Gastroesophageal sphincter (tissue), 4 donors: ENCODE results near the gene ENOX1. TPM values are rescaled to one million over a fixed set of nuclear protein-coding genes. Genes with fewer than 3 reads are reported as not detected.

Experiments
- ATAC-seq: fragments of 150-250 bp; one replicate; pipeline ENCODE4 v1.9.1; 2016; ENCODE audit warnings: mild to moderate bottlenecking, moderate library complexity
- H3K27ac ChIP-seq, 4 donors: fragments of 200-600 bp; sonication (generic) in 3 of 4; 1 replicate in 3 of 4; 2 replicates in 1 of 4; pipeline ENCODE4 v1.5.1; 2016 to 2019
- H3K27me3 ChIP-seq: fragments of 200-600 bp; sonication (generic); one replicate; pipeline ENCODE4 v1.5.1; 2019
- H3K36me3 ChIP-seq, 2 donors: fragments of 200-600 bp; sonication (generic); one replicate each; pipeline ENCODE4 v1.5.1; 2019; ENCODE audit warnings: control low read depth in 1 of 2
- H3K4me1 ChIP-seq, 3 donors: fragments of 200-600 bp; sonication (generic); 1 replicate in 2 of 3; 2 replicates in 1 of 3; pipeline ENCODE4 v1.5.1; 2016 to 2019; ENCODE audit warnings: control low read depth in 2 of 3
- H3K4me3 ChIP-seq, 2 donors: fragments of 200-600 bp; sonication (generic); one replicate each; pipeline ENCODE4 v1.5.1; 2019; ENCODE audit warnings: mild to moderate bottlenecking in 1 of 2, moderate library complexity in 1 of 2
- H3K9me3 ChIP-seq, 3 donors: fragments of 200-600 bp; sonication (generic); one replicate each; pipeline ENCODE4 v1.5.1; 2017 to 2019; ENCODE audit warnings: control low read depth in 2 of 3
- EP300 ChIP-seq: sonication (generic); formaldehyde crosslinking; IDR thresholded peaks from one replicate; pipeline ENCODE4 v1.6.1; 2017; ENCODE audit warnings: antibody characterized with exemption, mild to moderate bottlenecking
- POLR2A ChIP-seq, 2 donors: fragments of 450-650 bp; IDR thresholded peaks; one replicate each; pipeline ENCODE4 v1.6.1; 2017; ENCODE audit warnings: antibody characterized with exemption in 2 of 2, mild to moderate bottlenecking in 2 of 2, moderate library complexity in 1 of 2
- POLR2AphosphoS5 ChIP-seq: sonication (generic); formaldehyde crosslinking; IDR thresholded peaks from one replicate; pipeline ENCODE4 v1.6.1; 2017; ENCODE audit warnings: antibody characterized with exemption
- WGBS, 2 donors: methylation state at CpG; one replicate each; pipeline ENCODE4 v1.1.5; 2018; ENCODE audit warnings: low coverage in 1 of 2; 5-methylcytosine and 5-hydroxymethylcytosine counted together
- total RNA-seq, 4 donors: library from RNA; depleted of rRNA; stranded (reverse); fragments of >200 nt; gene quantifications; one replicate each; pipeline ENCODE4 v1.1.0, GENCODE V29; 2016
- TF ChIP-seq, protein P1 (sequence below), 4 experiments: fragments of 200-600 bp in 2 of 4; fragments of 450-650 bp in 2 of 4; sonication (generic) in 1 of 4; IDR thresholded peaks; one replicate each; pipeline ENCODE4 v1.5.1; 2017 to 2019; ENCODE audit warnings: antibody characterized with exemption in 4 of 4, mild to moderate bottlenecking in 2 of 4, moderate library complexity in 2 of 4

Gene ENOX1
- total RNA-seq, 4 donors from 2014 or later = 1.8 to 11.6 (median 9.4) TPM

DNA sequence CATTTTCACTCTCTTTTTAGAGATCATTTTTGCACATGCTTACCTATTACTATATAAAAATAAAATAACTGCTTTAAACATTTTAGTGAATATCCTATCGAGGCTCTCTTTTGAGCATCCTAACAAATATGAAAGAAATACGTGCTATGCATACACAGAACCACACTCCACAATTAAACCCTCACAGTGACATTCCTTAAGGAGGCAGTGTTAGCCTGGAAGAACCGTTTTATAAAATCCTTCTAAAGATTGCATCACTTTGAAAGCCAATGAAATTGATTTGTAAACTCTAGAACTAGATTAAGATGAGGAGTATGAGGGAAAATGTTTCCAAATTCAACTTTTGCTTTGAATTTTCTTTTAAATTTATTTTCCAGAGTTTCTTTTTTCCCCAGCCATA lies 11.1 kb upstream of the ENOX1 start:
- whole genome bisulfite sequencing, 2 donors = 49 to 77% methylated on average over 2 to 3 of the region's 3 CpGs
- no peak overlapping the region for H3K4me3 ChIP-seq
- no peak for ATAC-seq
- no peak overlapping the region for H3K27ac ChIP-seq
- H3K4me1 ChIP-seq = no peaks in the 10 kb centered on the region
- no peaks in the 10 kb centered on the region for H3K27me3 ChIP-seq
- TF ChIP-seq, protein P1, sequence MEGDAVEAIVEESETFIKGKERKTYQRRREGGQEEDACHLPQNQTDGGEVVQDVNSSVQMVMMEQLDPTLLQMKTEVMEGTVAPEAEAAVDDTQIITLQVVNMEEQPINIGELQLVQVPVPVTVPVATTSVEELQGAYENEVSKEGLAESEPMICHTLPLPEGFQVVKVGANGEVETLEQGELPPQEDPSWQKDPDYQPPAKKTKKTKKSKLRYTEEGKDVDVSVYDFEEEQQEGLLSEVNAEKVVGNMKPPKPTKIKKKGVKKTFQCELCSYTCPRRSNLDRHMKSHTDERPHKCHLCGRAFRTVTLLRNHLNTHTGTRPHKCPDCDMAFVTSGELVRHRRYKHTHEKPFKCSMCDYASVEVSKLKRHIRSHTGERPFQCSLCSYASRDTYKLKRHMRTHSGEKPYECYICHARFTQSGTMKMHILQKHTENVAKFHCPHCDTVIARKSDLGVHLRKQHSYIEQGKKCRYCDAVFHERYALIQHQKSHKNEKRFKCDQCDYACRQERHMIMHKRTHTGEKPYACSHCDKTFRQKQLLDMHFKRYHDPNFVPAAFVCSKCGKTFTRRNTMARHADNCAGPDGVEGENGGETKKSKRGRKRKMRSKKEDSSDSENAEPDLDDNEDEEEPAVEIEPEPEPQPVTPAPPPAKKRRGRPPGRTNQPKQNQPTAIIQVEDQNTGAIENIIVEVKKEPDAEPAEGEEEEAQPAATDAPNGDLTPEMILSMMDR (IDR thresholded peaks at IDR 0.05) = no peak
- TF ChIP-seq EP300 (no peak), POLR2A (IDR thresholded peaks at IDR 0.05) (no peak), POLR2AphosphoS5 (no peak)
- H3K9me3 ChIP-seq = no peaks in the 10 kb centered on the region
- H3K36me3 ChIP-seq = no peaks in the 10 kb centered on the region

DNA sequence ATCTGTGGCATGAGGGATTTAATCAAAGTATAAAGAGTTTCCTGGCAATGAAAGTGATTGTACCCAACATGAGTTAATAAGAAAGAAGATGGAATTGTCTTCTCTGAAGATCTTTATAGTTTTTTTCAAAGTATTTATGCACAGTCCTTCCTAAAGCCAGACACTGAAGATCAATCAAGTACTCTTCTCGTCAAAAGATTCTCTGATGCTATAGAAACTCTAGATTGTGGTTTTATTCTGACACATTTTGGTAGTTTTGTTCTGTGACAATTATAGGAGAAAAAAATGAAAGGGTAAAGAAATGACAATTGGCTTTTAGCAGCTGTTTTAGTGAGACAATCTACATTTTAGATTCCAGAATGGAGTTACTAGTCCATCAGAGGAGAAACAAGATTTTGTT lies 10.4 kb upstream of the ENOX1 start:
- WGBS, 2 donors = 100% methylated on average over 1 of the region's 1 CpG
- ATAC-seq = no peak
- Histone ChIP-seq H3K27ac (no peak overlapping the region), H3K9me3 (no peaks in the 10 kb centered on the region), H3K36me3 (no peaks in the 10 kb centered on the region), H3K4me1 (no peaks in the 10 kb centered on the region), H3K27me3 (no peaks in the 10 kb centered on the region), H3K4me3 (no peak overlapping the region)
- TF ChIP-seq POLR2AphosphoS5 = no peak
- TF ChIP-seq, protein P1 (IDR thresholded peaks at IDR 0.05) = no peak
- TF ChIP-seq POLR2A (IDR thresholded peaks at IDR 0.05) = no peak
- TF ChIP-seq EP300 = no peak

DNA sequence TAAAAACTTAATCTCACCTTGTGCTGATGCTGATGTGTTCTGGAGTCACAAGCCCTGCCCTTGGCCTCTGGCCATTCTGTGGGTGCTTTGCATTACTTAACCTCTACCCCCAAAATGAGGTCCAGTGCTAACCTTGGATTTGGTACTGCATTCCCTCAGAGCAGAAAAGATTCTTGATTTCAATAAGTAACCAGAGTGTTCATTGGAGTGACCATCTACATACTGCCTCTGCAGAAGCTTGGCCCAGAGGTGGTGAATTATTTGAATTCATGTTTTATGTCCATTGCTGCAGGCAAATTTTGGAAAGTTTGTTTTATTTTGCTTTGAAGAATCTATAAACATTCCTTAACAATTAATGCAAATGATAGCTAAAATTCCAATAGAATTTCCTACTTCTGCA lies 7.6 kb upstream of the ENOX1 start:
- ATAC-seq = no peak
- H3K27ac ChIP-seq = no peak overlapping the region
- H3K9me3 ChIP-seq = no peaks in the 10 kb centered on the region
- no peak for TF ChIP-seq EP300
- no peaks in the 10 kb centered on the region for H3K27me3 ChIP-seq
- H3K4me3 ChIP-seq = no peak overlapping the region
- H3K4me1 ChIP-seq = no peaks in the 10 kb centered on the region
- no peaks in the 10 kb centered on the region for H3K36me3 ChIP-seq

DNA sequence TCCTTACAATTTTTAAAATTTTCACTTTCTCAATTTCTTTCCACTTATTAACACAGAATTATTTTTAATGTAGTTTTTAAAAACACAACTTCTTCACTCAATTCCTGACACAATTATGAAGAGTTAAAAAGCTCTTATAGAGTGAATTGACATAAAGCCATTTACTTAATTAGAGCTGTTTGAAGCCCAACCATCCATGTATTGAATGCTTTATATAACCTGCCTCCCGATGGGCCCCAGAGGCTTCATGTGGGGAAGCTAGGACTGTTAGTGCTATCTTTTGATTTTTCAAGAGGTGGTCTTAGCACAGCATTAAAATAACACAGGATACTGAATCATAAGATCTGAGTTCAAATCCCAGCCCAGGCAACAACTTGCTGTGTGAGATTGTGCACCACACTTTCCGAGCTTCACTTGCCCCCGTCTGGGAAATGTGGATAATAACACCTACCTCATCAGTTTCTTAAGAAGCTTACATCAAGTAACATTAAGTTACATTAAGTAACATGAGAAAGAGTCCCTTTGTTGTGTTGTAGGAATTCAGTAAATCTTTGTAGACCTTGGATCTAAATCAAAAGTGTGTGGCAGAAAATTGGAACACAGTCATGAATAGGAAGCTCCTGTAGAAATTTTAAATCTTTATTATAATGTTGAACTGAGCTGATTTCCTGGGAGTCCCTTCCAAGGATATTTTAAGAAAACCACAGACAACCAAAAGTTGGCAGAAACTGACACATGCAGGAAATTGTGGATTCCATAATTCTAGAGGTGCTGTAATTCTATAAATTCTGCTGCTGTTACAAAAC lies 5.5 kb upstream of the ENOX1 start:
- WGBS, 2 donors = 40 to 72% methylated on average over 1 to 3 of the region's 3 CpGs
- Histone ChIP-seq H3K27ac (no peak overlapping the region), H3K27me3 (no peaks in the 10 kb centered on the region), H3K4me3 (no peak overlapping the region), H3K9me3 (no peaks in the 10 kb centered on the region), H3K36me3 (no peaks in the 10 kb centered on the region), H3K4me1 (peaks cover 3 to 11% (median 3%) of the 10 kb centered on the region in 3 donors)
- TF ChIP-seq POLR2AphosphoS5 = no peak
- TF ChIP-seq EP300 = no peak
- TF ChIP-seq, protein P1 (IDR thresholded peaks at IDR 0.05) = no peak
- no peak for TF ChIP-seq POLR2A (IDR thresholded peaks at IDR 0.05)
- ATAC-seq = no peak

DNA sequence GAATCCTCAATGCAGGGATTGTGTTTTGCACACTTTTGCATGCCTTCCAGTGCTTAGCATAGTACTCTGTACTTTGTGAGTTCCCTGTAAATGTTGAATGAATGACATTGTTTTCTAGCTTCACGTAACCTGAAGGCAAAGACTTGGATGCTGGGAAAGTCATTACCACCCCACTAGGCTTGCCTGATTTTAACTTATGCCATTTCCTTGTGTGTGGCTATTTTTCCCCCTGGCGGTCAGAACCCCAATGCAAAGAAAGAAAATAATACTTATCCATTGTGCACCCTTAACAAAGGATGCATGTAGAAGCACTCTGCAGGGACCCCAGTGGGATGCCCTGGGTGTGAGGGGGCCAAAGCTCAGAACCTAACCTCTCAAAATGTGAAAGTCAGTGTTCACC lies 1.2 kb upstream of the ENOX1 start:
- H3K9me3 ChIP-seq = no peaks in the 10 kb centered on the region
- H3K4me1 ChIP-seq = peaks cover 3 to 49% (median 3%) of the 10 kb centered on the region in 3 donors
- no peaks in the 10 kb centered on the region for H3K27me3 ChIP-seq
- no peak for ATAC-seq
- H3K36me3 ChIP-seq = no peaks in the 10 kb centered on the region
- no peak for TF ChIP-seq EP300
- TF ChIP-seq, protein P1 (IDR thresholded peaks at IDR 0.05) = peak; percentile 47 to 52 (median 48)
- peak overlapping the region in 2 of 4 donors; percentile 91 to 96 for H3K27ac ChIP-seq
- WGBS, 2 donors = 24% methylated on average over 2 of the region's 2 CpGs; no CpG with 5 or more reads in 1 of the 2 donors
- H3K4me3 ChIP-seq = peak overlapping the region in 1 of 2 donors; percentile 81
